Nucleus accumbens (tissue), 56 donors: ENCODE results near the gene TSC22D1.

Experiments used
- DNase-seq, 56 donors: peaks; one replicate each; lab custom pipeline; 2025; lab: John Stamatoyannopoulos, UW

Gene TSC22D1

GRCh38 chr13:44508562-44509077, 67.5 kb downstream of the TSC22D1 start:
- no peak for DNase-seq

DNA sequence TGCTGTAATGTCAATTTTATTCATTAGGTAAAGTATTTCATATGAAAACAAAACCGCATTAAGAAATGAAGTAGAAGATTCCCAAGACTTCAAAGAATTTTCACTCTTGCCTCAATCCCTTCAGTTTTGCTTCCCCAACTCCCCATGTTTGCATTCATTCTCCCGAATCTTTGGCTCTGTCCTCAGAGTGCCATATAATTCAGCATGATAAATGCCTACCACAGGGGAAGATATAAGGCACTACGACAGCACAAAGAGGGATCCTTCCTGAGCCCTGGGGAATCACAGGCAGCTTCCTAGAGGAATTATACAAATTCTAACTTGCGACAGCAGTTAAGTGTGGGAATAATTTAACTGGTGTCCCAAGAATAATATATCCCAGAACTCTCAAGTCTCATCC, 68.5 kb downstream of the TSC22D1 start:
- no peak for DNase-seq

DNA sequence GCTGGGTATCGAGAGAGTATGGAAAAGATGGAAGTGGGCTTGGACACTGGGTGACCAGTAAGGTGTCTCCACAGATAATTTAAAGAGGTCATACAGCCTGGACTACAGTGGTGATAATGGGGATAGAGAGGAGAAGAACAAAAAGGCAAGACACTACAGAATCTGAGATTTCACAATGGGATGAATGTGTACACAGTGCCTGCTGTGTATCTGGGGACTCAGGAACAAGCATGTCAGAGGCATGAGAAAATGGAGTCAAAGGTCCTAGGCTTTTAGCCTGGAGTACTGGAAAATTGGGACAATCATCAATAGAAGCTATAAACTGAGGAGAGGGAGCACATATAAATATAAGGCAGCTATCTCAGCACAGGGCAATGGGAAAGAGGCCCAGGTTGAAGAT, 69.4 kb downstream of the TSC22D1 start:
- no peak for DNase-seq

GRCh38 chr13:44506251-44506650, 69.9 kb downstream of the TSC22D1 start:
- no peak for DNase-seq

DNA sequence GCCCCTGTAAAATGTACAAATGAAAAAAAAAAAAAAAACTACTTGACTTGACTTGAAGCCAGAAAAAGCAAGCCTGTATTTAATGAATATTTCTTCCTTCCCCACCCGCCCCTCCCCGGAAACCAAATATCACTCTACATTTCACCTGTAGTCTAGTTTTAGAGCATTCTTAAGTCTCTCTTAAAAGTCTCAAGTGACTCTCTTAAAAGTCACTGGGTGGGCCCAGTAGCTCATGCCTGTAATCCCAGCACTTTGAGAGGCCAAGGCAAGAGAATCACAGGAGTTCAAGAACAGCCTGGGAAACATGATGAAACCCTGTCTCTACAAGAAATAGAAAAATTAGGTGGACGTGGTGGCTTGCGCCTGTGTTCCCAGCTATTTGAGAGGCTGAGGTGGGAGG, 72.0 kb downstream of the TSC22D1 start:
- DNase-seq = no peak

DNA sequence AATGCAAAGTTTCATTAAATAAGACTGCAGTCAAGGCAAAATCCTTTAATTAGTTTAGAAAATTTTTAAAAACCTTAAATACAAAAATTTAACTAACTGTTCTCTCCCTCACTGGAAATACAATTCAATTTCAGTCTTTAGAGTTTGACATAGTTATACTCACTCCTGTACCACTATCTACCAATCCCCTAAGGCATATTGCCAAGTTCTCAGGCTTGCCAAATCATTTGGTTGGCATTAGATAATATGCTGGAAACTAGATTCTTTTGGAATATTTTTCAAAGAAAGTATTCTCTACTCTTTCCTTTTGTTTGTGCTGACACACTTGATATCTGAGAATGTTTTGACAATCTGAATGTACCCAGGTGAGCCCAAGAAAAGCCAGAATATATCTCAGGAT, 77.2 kb downstream of the TSC22D1 start:
- DNase-seq = no peak

- DNase-seq = no peak
Measured at GRCh38 chr13:44498502-44498901, 77.6 kb downstream of the TSC22D1 start.

- DNase-seq = no peak
Measured at GRCh38 chr13:44497801-44498200, 78.3 kb downstream of the TSC22D1 start.

GRCh38 chr13:44493213-44493812, 82.8 kb downstream of the TSC22D1 start:
- DNase-seq = no peak

DNA sequence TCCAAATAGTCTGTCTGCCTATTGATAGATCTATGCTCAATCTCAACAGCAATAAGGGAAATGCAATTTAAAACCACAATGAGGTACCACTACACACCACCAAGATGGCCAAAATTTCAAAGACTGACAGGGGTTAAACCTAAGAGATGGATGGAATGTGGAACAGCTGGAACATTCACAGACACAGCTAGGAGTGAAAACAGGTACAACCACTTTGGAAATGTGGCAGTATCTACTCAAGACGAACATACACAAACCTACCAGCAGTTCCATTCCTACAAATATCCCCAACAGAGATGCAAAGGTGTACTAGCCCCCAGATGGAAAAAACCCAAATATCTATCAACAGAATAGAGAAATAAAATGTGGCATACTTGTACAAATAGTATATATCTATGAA, 86.4 kb downstream of the TSC22D1 start:
- no peak for DNase-seq

DNA sequence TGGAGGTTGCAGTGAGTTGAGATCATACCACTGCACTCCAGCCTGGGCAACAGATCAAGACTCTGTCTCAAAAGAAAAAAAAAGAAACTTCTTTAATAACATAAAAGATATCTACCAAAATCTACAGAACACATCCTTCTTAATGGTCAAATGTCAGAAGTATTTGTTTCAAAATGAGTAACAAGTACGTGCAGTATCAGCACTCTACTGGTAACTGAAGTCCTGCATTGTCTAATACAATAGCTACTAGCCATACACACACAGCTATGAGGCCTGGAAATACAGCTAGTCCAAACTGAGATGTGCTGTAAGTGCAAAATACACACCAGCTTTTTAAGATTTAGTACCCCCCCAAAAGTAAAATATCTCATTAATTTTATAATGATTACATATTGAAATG, 88.1 kb downstream of the TSC22D1 start:
- no peak for DNase-seq

DNA sequence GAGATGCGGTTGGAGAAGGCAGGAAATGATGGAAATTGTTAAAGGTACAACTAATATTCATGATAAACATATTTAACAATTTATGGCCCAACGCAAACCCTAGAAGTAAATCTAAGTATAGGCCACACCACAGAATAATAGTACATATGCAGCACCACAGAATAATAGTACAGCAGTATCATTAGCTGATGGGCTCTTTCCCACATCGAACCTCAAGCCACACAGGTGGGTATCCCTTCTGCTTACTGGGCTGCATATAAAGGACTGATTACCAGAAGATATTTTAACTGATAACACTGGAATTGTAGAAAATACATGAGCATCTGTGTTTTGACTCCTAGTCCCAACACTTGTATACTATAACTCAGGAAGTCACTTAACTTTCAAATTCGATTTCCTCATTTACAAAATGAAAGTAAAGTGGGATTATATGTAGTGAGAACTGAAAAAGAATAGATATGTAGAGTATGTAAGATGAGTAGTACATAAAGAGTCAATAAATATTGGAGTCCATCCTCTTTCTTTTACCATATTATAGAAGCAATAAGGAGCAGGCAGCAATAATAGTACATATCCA, 91.5 kb downstream of the TSC22D1 start:
- DNase-seq = no peak

DNA sequence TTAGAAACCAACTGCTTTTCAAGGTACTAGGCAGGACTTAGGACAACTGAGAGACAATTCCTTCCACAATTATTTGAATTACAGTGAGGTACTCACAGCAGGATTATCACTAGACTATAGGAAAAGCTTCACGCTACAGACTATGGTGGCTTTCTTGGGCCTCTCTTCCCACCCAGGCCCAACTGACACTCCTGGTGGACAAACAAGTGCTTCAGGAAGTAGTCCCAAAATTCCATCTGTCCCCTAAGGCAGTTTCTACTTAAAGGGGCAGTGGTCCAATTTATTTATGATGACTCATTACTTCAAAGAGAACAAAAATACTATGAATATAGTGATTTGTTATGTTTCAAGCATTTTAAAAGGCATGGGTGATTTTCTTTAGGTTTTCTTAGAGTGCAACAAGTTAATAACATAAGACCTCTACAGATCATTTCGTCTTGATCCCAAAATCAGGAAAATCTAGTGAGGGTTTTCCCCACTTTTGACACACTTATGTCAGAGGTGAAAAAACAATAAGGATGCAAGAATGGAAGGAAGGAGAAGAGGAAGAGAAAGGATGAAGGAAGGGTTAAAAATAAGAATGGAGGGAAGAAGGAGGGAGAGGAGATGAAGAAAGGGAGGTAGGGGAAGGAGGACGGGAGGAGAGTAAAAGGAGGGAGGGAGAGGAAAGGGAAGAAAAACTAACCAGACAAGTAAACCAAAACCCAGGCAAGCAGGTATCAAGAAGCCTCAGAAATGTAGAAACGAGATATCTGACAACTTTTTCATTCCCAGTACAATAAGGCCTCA, 101.8 kb downstream of the TSC22D1 start:
- DNase-seq = no peak

DNA sequence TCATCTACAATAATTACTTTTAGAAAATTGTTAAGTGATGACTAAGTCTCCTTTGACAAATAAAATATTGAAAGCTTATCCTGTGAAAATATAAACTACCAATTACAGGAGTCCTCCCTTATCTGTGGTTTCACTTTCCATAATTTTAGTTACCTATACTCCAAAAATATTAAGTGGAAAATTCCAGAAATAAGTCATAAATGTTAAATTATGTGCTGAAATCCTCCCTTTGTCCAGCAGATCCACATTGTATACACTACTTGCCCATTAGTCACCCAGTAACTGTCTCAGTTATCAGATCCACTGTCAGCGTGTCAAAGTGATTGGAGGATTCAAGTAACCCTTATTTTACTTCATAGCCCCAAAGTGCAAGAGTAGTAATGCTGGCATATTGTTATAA, 104.4 kb downstream of the TSC22D1 start:
- no peak for DNase-seq

GRCh38 chr13:44470638-44471562, 105.2 kb downstream of the TSC22D1 start:
- no peak for DNase-seq

DNA sequence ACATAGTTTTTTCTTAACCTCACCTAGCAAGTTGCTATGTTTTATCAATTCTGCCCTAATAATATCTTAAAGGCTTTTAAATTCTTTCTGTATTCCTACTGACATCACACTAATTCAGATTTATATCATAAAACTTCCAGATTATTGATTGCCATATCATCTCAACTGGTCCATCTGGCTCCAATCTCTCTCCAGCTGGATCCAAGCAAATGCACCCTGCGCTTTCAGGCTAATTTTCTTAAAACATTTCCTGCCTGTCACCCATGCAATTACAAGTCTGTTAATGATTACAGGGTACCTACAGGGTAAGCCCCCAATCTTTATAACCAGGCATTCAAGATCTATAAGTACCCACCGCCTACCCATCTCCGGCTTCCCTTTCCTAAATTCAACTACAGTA, 107.3 kb downstream of the TSC22D1 start:
- no peak for DNase-seq

- no peak for DNase-seq
Measured at GRCh38 chr13:44465318-44465717, 110.8 kb downstream of the TSC22D1 start.

GRCh38 chr13:44464471-44464870, 111.7 kb downstream of the TSC22D1 start:
- DNase-seq = no peak

DNA sequence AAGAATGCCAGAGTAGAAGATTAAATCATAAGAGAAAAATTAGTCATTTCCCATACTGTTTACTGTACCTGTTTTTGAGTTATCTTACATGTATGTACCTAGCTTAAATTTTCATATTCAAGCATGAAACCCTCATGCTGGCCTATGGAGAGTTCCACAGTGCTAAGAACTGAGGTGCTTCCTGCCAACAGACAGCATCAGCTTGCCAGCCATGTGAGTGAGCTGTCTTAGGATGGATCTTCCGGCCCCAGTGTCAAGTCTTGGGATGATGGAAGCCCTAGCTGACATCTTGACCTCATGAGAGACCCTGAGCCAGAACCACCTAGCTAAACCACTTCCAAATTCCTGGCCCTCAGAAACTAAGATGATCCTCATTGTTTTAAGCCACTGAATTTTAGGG, 112.4 kb downstream of the TSC22D1 start:
- no peak for DNase-seq

DNA sequence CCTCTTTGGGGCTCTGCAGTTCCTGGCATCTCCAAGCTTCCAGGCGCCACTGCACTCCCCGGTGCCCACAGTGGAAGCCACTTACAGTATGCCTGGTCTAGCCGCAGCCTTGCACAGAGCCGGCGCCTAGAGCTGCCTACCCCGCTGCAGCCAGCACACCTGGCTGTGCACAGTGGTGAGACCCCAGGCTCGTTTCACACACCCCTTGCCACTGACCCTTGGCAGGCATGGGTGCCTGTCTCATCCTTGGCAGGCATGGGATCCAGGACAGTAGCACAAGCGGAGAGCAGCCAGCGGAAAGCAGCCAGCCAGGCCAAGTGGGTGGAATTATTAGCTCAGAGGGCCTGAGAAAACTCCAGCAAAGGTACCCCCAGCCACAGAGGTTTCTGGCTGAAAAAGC, 116.5 kb downstream of the TSC22D1 start:
- no peak for DNase-seq
